Heart left ventricle (tissue), 16 donors: ENCODE results near the gene TMEM175. TPM values are rescaled to one million over a fixed set of nuclear protein-coding genes. Genes with fewer than 3 reads are reported as not detected.
A peak's percentile ranks its signal among the peaks of the same experiment; 100 is the strongest.
"Not testable (repeated sequence)": the region's sequence is repeated elsewhere in the genome, so short reads cannot be mapped to it uniquely, and the experiment has no call there.

Experiments
- ATAC-seq, 4 donors: fragments of 200-7000 bp; cut with Tn5 transposase; one replicate each; pipeline ENCODE4 v1.9.1; 2020 to 2022; ENCODE audit warnings: moderate library complexity in 4 of 4, mild to moderate bottlenecking in 3 of 4, moderate number of reproducible peaks in 1 of 4
- DNase-seq, 5 donors: peaks; one replicate each; pipeline ENCODE4 v3.0.0-alpha.2; 2020
- H3K27ac ChIP-seq, 12 donors: fragments of 200-600 bp; sonication (generic) in 4 of 12; one replicate each; pipeline versions ENCODE4 v1.5.0 to v1.8.0; 2016 to 2022; ENCODE audit warnings: mild to moderate bottlenecking in 2 of 12
- H3K27me3 ChIP-seq, 9 donors: fragments of 200-600 bp; sonication (generic) in 2 of 9; one replicate each; pipeline versions ENCODE4 v1.5.1 to v1.8.0; 2016 to 2022; ENCODE audit warnings: mild to moderate bottlenecking in 3 of 9
- H3K36me3 ChIP-seq, 9 donors: fragments of 200-600 bp; sonication (generic) in 2 of 9; one replicate each; pipeline versions ENCODE4 v1.5.0 to v1.8.0; 2018 to 2022; ENCODE audit warnings: mild to moderate bottlenecking in 2 of 9
- H3K4me1 ChIP-seq, 12 donors: fragments of 200-600 bp; sonication (generic) in 4 of 12; one replicate each; pipeline versions ENCODE4 v1.5.0 to v1.8.0; 2016 to 2022; ENCODE audit warnings: mild to moderate bottlenecking in 3 of 12
- H3K4me3 ChIP-seq, 12 donors: fragments of 200-600 bp; sonication (generic) in 4 of 12; one replicate each; pipeline versions ENCODE4 v1.5.0 to v1.8.0; 2017 to 2022; ENCODE audit warnings: mild to moderate bottlenecking in 9 of 12, moderate library complexity in 4 of 12
- H3K9me3 ChIP-seq, 12 donors: fragments of 200-600 bp; sonication (generic) in 4 of 12; one replicate each; pipeline versions ENCODE4 v1.5.0 to v1.8.0; 2016 to 2022; ENCODE audit warnings: mild to moderate bottlenecking in 1 of 12
- POLR2A ChIP-seq, 2 donors: fragments of 450-650 bp; IDR thresholded peaks; one replicate each; pipeline ENCODE4 v1.6.1; 2017; ENCODE audit warnings: antibody characterized with exemption in 2 of 2, mild to moderate bottlenecking in 2 of 2, moderate library complexity in 2 of 2
- WGBS, 4 donors: extraction: QIAGEN DNeasy Blood & Tissue Kit in 2 of 4; methylation state at CpG; one replicate each; pipeline versions ENCODE4 v1.1.5 to v1.1.7; 2013 to 2018; 5-methylcytosine and 5-hydroxymethylcytosine counted together
- intact Hi-C, 10 donors: fragments of 100-400 bp; cut with DNase I; formaldehyde crosslinking; loops; one replicate each; pipeline versions ENCODE4 v1.11.1 to v1.14.2; 2022
- polyA plus RNA-seq, 2 donors: library from polyadenylated mRNA; stranded (reverse); fragments of 200-250 nt; gene quantifications; one replicate each; pipeline ENCODE4 v1.2.3, GENCODE V29; 2013
- total RNA-seq, 9 donors: library from RNA; depleted of rRNA in 2 of 9; stranded (reverse); fragments of >200 nt in 2 of 9; fragmentation: NEBNext Ultra II Directional in 3 of 9; extraction: Animal tissue kit (Norgen Biotek cat#: 25700) in 3 of 9; gene quantifications; one replicate each; pipeline versions ENCODE4 v1.1.0 to v1.2.4, GENCODE V29; 2016 to 2023
- TF ChIP-seq, protein P1 (sequence below), 12 donors: fragments of 200-600 bp; sonication (generic) in 4 of 12; IDR thresholded peaks; one replicate each; pipeline versions ENCODE4 v1.5.0 to v1.8.0; 2018 to 2022; ENCODE audit warnings: antibody characterized with exemption in 12 of 12, mild to moderate bottlenecking in 5 of 12
- donor health status: ischemic (EF 13 %, LVEDD 7.1; RV severe dilation, severe dysfunction).
- donor health status: healthy with polysubstance abuse.
- donor health status: DM: no; HTN: yes; CAD: no.
- donor health status: DM: no; HTN: no; CAD: no.
- donor health status: ischemic (EF 25% LVEDD 6.9; RV normal size, moderate dysfunction).
- donor health status: ischemic (EF 25% LVEDD 5.7; RV mildly dilated, moderate dysfunction).
- donor health status: healthy.
- donor health status: DM: yes; HTN: yes; CAD: no.
- donor health status: ischemic (EF 35%, LVEDD 5.7; RV mildly dilated, moderate dysfunction).
- donor health status: nonischemic (EF 11% LVEDD 7.7; RV severe dilation, severe dysfunction).
- donor health status: DM: yes; HTN: yes; CAD: no.
- donor health status: PGD.
- donor health status: ischemic (EF 29% LVEDD 5.4; RV normal size, mild dysfunction).
- donor health status: nonischemic (EF 23%, LVEDD 6.1; RV moderate dilation, normal function).

The TMEM175 gene
- total and polyA plus RNA-seq, 11 donors = 14.2 to 34.6 (median 20.1) TPM

DNA sequence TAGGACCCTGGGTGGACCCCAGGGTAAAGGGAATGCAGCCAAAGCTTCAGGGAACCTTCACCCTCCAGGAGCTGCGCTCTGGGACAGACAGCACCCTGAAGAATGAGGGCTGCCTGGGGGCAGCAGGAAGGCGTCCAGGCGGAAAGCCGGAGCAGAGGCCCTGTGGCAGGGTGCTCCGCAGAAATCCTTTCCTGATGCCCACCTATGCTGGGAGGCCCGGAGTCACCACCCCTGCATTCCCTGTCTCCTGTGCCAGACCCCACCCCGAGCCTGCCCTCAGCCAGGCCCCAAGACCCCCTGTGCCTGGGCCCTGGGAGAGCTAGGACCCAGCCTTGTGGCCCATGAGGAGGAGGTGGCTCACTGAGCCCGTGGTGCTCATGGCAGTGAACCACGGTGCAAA is 42.4 kb downstream of the TMEM175 start:
- intact Hi-C loops = loop anchor here in 1 of 10 donors (5.0 kb wide), 1 partner anchor 42 kb away; the partner anchor contains the start of genes GAK and TMEM175
- WGBS, 4 donors = 85 to 95% (median 90%) methylated on average over 2 to 9 of the region's 9 CpGs
- no peak overlapping the region for H3K4me3 ChIP-seq

DNA sequence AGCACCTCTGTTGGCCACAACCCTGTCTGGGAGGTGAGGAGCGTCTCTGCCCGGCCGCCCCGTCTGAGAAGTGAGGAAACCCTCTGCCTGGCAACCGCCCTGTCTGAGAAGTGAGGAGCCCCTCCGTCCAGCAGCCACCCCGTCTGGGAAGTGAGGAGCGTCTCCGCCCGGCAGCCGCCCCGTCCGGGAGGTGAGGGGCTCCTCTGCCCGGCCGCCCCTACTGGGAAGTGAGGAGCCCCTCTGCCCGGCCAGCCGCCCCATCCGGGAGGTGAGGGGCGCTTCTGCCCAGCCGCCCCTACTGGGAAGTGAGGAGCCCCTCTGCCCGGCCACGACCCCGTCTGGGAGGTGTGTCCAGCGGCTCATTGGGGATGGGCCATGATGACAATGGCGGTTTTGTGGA is 43.8 kb downstream of the TMEM175 start:
- not testable (repeated sequence) for H3K36me3 ChIP-seq

More for the DNA sequence above, 42.4 kb downstream of the TMEM175 start:
- no peak for TF ChIP-seq POLR2A (IDR thresholded peaks at IDR 0.05)
- TF ChIP-seq, protein P1, sequence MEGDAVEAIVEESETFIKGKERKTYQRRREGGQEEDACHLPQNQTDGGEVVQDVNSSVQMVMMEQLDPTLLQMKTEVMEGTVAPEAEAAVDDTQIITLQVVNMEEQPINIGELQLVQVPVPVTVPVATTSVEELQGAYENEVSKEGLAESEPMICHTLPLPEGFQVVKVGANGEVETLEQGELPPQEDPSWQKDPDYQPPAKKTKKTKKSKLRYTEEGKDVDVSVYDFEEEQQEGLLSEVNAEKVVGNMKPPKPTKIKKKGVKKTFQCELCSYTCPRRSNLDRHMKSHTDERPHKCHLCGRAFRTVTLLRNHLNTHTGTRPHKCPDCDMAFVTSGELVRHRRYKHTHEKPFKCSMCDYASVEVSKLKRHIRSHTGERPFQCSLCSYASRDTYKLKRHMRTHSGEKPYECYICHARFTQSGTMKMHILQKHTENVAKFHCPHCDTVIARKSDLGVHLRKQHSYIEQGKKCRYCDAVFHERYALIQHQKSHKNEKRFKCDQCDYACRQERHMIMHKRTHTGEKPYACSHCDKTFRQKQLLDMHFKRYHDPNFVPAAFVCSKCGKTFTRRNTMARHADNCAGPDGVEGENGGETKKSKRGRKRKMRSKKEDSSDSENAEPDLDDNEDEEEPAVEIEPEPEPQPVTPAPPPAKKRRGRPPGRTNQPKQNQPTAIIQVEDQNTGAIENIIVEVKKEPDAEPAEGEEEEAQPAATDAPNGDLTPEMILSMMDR (IDR thresholded peaks at IDR 0.05) = no peak
- Histone ChIP-seq H3K27me3 (no peaks in the 10 kb centered on the region), H3K36me3 (no peaks in the 10 kb centered on the region), H3K4me1 (peaks cover 8 to 42% (median 19%) of the 10 kb centered on the region in 12 donors), H3K27ac (no peak overlapping the region), H3K9me3 (no peaks in the 10 kb centered on the region)
- ATAC-seq (no peak), DNase-seq (peak in 1 of 5 donors; percentile 16)

DNA sequence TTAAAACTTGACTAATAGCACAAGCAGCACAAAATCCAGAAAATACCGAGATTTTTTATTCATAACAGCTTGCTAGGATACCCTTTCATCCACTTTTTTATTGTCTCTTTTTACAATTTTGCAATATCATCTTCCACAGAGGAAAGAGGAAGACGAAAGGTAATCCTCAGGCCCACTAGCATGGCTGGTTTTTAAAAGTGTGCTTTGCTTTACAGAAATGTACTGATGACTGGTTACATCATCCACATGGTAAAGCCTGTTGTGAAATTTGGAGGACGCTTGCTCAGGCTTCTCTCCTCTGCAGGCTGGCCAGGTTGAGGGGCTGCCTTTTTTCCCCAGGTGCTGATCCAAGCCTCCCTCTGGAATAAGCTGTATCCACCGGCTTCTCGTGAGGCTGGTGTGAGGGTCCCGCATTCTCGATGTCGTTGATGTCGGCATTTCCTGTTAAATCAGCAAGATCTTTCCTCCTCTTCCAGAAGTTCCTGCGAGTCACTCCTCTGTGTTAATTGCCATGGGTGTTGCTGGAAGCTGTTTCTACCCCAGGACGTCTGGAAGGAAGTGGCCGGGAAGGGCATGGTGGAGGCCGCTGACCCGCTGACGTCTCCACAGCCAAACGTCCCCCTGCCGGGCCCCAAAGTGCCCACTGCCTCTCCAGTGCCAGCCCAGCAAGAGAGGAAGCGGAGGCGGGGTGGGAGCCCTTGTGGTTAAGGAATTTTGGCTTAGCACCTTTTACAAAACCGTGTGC is 46.9 kb downstream of the TMEM175 start:
- H3K9me3 ChIP-seq = no peaks in the 10 kb centered on the region
- WGBS, 4 donors = 45 to 52% (median 49%) methylated on average over 19 to 20 of the region's 20 CpGs

More for the DNA sequence above, 43.8 kb downstream of the TMEM175 start:
- DNase-seq, intact Hi-C loops, H3K27me3 ChIP-seq, H3K27ac ChIP-seq, H3K4me3 ChIP-seq, ATAC-seq, H3K9me3 ChIP-seq: not testable (repeated sequence)
- WGBS, 4 donors = 95 to 99% (median 95%) methylated on average over 11 to 24 of the region's 25 CpGs
- H3K4me1 ChIP-seq = peaks cover 8 to 40% (median 18%) of the 10 kb centered on the region in 12 donors

DNA sequence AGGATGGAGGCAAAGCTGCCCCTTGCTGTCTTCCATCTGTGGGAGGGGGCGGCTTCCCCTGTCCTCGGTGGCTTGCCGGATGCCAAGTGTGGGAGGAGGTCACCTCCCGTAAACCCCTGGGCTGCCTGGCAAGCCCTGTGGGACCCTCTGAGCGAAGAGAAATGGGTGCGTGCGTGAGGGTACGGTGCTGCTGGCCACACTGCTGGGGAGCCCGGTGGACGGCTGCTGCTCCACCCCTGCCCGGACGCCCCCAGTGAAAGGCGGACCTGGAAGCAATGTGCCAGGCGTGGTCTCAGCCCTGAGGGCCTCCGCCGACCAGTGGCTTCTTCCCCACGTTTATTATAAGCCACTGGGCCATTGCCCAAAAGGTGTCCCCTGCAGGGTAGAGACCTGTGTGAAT is 50.0 kb downstream of the TMEM175 start:
- peaks cover 0 to 37% (median 12%) of the 10 kb centered on the region in 12 donors for H3K4me1 ChIP-seq
- intact Hi-C loops = loop anchor here in 3 of 10 donors (10.0 kb wide), 2 partner anchors 197 to 237 kb away; no protein-coding TSS in a partner anchor
- WGBS, 4 donors = 88 to 94% (median 92%) methylated on average over 17 of the region's 17 CpGs
- TF ChIP-seq, protein P1 (IDR thresholded peaks at IDR 0.05) = no peak
- no peaks in the 10 kb centered on the region for H3K27me3 ChIP-seq
- H3K9me3 ChIP-seq = no peaks in the 10 kb centered on the region
- H3K36me3 ChIP-seq = no peaks in the 10 kb centered on the region
- DNase-seq (no peak), ATAC-seq (no peak)
- H3K4me3 ChIP-seq = no peak overlapping the region
- no peak overlapping the region for H3K27ac ChIP-seq

More for the DNA sequence above, 46.9 kb downstream of the TMEM175 start:
- Histone ChIP-seq H3K4me3 (peak overlapping the region in 1 of 12 donors; percentile 2), H3K4me1 (peaks cover 0 to 17% (median 0%) of the 10 kb centered on the region in 12 donors), H3K36me3 (no peaks in the 10 kb centered on the region), H3K27me3 (no peaks in the 10 kb centered on the region), H3K27ac (peak overlapping the region in 1 of 12 donors; percentile 46)
- DNase-seq (no peak), ATAC-seq (no peak)
- intact Hi-C loops = no loop called here
- TF ChIP-seq POLR2A (IDR thresholded peaks at IDR 0.05) = no peak
- TF ChIP-seq, protein P1 (IDR thresholded peaks at IDR 0.05) = no peak
